CD4-positive, alpha-beta T cell treated with Interferon gamma for 1 hour (primary cell): ENCODE measurements around the gene APP.

ENCODE experiments used
- DNase-seq: peaks from one replicate; pipeline ENCODE4 v3.0.0-alpha.2; 2020

The APP gene

GRCh38 chr21:26170471-26171257 is at the start of gene APP:
TSS of gene APP (minus strand) at chr21:26170770. CDS start at chr21:26170620, 150 bp downstream.
- peak; percentile 80 for DNase-seq

DNA sequence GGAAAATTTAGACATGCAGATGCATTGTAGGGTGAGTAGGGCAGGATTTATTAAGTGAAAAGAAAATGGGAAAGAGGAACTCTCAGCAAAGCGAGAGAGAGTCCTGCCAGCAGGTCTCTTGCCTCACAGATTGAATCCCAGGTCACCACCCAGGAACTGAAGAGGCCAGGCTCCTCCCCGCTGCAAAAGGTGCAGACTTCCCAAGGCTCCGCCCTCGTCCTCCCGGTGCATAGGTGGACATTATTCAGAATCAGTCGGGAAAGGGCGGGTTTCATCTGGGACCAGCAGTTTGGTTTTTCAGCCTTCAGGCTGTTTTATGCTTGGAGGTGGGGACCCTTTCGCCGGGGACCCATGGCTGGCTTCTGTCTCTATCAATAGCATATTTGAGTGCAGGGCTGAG is 41.6 kb upstream of the APP start:
- no peak for DNase-seq

GRCh38 chr21:26210614-26211013 is 40.0 kb upstream of the APP start:
- DNase-seq, result no peak

DNA sequence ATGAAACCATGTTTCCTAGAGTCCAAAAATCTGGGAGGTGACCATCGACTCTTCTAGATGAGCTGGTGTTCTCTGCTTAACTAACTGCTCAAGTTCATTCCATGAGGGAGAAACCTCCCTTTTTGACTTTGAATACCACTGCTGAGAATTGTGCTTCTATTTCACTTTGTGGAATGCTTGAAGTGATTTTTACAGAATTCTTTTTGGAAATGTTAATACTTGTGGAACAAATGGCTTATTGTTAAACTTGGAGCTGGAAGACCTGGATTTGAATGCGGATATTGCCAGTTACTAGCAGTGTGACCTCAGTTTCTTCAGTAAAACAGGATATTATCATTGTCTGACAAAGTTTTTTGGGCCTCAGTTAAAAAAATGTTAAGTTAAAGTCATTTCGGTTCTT is 36.5 kb upstream of the APP start:
- DNase-seq, result no peak

DNA sequence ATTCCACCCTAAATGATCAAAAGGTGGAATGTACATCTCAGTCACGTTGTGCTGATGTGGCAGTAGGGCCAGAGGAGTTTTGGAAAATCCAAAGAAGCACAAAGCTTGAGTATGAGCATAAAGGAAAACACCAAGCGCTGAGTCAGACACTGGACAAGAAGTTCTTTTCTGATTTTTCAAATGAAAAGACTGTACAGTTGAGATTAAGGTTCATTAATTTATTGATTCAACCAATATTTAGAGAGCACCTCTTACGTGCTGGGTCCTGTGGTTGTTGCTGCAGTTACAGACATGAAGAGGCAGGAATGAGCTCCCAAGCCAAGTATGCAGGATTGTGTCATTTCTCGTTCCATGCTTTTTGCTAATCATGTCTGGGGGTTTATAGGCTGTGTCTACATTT is 28.9 kb upstream of the APP start:
- no peak for DNase-seq

GRCh38 chr21:26195708-26196107 is 25.1 kb upstream of the APP start:
- DNase-seq, result no peak

DNA sequence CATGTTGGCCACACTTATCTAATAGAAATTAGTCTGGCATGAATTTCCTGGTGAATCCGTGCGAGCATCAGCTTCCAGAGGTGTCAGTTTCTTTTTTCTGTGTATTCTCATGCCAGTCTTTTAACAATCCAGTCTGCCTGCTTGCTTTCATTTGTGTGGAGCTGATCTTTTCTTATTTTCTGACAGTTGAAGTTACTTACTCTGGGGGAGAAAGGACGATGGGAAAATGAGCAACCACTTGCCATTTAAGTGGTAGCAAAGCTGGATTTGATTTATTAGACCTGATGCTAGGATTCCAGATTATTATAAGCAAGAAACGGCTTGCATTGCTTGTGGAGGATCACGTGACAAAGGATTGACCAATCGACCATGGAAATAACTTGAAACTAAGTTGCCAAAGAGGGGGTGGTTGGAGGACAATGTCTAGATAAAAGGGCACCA is 24.3 kb upstream of the APP start:
- DNase-seq, result no peak

DNA sequence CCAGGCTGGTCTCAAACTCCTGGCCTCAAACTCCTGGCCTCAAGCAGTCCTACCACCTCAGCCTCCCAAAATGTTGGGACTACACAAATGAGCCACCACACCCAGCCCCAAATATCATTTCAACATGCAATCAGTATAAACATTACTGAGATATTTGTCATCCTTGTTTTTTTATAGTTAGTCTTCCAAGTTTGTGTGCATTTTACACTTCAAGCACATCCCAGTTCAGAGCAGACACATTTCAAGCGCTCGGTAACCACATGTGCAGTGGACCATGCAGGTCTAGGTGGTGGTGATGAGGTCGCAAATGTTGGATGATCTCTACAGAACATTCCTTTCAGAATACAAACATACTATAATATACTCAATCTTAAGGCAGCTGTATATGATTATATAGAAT is 23.8 kb upstream of the APP start:
- no peak for DNase-seq

DNA sequence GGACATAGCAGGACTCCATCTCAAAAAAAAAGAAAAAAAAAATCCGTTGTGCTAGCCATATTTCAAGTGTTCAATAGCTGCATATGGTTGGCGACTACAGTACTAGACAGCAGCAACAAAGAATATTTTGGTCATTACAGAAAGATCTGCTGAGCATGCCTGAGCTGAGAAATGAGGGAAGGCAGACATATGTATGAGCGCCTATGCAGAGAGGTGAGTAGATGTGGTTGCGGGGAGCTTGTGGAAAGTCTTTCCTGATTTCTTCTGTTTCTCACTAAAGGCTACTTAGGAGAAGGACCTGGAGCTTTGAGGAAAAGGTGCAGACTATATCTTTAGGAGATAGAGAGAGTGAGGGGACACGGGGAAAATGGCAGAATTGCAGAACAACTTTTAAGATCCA is 21.0 kb upstream of the APP start:
- no peak for DNase-seq

GRCh38 chr21:26188422-26188821 is 17.9 kb upstream of the APP start:
- no peak for DNase-seq

GRCh38 chr21:26185446-26185845 is 14.9 kb upstream of the APP start:
- DNase-seq, result no peak

- DNase-seq, result no peak
Measured at GRCh38 chr21:26185021-26185420, 14.5 kb upstream of the APP start.

DNA sequence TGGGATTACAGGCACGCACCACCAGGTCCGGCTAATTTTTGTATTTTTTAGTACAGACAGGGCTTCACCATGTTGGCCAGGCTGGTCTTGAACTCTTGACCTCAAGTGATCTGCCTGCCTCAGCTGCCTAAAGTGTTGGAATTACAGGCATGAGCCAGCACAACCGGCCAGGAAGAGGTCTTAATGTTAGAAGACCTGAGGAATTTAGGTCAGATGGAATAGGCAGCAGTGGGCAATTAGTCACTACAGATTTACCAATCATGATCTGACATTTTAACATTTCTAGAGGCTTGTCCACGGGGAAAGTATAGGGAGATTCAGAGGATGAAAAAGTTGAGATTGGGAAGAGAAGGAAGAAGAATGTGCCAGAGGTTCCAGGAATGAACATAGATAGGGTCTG is 8.9 kb upstream of the APP start:
- DNase-seq, result no peak

- no peak for DNase-seq
Measured at GRCh38 chr21:26177746-26178426, 7.3 kb upstream of the APP start.

GRCh38 chr21:26177187-26177586 is 6.6 kb upstream of the APP start:
- no peak for DNase-seq

GRCh38 chr21:26171258-26172100 is 909 bp upstream of the APP start:
- DNase-seq, result no peak

- no peak for DNase-seq
Measured at GRCh38 chr21:26169611-26170470, 729 bp downstream of the APP start.

DNA sequence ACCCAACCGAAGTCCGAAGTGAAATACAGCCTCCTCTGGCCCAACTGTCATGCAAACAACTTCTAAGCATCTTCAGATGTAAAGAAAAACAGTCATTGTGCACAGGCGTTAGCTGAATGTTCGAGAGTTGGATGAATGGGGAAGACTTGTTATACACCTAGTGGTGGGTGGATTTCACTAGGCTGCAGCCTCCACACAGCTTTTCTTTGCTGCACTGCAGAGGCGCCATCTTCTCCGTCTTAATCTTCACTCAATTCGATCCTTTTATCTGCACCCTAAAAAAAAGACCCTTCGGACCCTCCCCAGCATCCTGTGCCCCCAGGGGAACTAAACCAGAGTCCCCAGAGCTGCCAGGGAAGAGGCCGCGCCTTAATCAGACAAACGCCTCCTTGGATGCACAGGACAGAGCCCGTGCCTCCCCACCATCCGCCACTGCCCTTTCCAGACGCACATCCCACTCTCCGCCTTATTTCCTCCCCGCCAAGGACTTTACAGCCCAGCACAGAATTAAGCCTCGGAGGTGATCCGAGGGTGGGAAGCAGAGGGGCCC is 1.4 kb downstream of the APP start:
- DNase-seq, result peak; percentile 37

DNA sequence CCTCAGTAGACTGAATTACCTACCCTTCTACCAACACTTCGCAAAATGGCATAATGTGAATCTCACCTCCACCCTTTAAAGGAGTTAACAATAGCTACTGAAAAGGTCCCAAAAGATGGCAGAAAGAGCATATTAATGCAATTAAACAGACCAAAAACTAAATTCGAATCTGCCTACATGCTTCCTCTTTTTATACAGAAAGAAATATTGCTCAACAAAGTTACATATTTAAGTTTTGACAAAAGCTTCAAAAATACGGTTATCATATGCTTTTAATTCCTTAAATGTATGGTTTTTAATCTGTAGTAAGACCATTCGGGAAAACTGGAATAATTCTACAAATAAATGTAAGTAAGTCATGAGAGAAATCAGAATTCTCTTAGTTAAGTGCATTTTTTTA is 2.2 kb downstream of the APP start:
- DNase-seq, result no peak

DNA sequence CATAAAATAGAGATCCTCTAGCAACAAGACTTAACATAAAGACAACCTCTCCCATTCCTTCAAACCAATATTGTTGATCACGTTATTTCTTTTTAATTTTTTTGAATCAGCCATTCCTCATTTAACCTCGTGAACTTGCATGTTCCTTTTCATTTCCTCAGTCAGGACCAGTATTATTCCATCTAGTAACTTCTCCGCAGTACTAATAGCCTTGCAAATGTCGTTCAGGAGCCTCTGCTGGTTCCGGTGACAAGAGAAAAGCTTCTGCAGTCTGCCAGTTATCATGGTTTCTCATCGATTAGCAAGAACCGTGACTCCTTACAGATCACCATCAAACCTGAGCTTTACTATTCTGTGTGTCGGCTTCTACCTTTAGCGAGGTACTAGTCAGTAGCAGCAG is 3.0 kb downstream of the APP start:
- no peak for DNase-seq

DNA sequence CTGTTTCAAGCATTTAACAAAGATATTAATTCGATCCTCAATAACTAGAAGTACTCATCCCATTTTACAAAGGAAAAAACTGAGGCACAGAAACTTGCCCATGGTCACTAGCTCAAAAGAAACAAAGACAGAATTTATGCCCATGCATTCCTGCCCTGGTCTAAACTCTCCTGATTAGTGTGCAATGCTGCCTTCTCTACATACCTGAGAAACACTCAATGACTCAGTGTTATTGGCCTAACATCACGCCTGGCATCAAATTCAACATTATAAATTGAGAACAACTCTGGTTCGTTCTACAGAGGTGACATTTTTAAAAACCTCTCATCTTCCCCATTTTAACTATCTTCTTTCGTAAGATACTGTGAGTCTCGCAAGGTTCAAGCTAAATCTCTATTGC is 5.2 kb downstream of the APP start:
- no peak for DNase-seq

- DNase-seq, result no peak
Measured at GRCh38 chr21:26164311-26164710, 6.3 kb downstream of the APP start.
